Measurements from ENCODE around the gene ERVW-1. TPM values are rescaled to one million over a fixed set of nuclear protein-coding genes. Genes with fewer than 3 reads are reported as not detected.
"Not testable (repeated sequence)": the region's sequence is repeated elsewhere in the genome, so short reads cannot be mapped to it uniquely, and the experiment has no call there.

The ERVW-1 gene, protein sequence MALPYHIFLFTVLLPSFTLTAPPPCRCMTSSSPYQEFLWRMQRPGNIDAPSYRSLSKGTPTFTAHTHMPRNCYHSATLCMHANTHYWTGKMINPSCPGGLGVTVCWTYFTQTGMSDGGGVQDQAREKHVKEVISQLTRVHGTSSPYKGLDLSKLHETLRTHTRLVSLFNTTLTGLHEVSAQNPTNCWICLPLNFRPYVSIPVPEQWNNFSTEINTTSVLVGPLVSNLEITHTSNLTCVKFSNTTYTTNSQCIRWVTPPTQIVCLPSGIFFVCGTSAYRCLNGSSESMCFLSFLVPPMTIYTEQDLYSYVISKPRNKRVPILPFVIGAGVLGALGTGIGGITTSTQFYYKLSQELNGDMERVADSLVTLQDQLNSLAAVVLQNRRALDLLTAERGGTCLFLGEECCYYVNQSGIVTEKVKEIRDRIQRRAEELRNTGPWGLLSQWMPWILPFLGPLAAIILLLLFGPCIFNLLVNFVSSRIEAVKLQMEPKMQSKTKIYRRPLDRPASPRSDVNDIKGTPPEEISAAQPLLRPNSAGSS
- total RNA-seq: under 1 TPM in 1 of 9 donors, not detected in 8; 0.06 TPM
- not detected for polyA plus RNA-seq
- long read RNA-seq, donor 1: 0 reads
- long read RNA-seq, donor 2: 0 reads
- long read RNA-seq, donor 3: 0 reads
- long read RNA-seq, donor 4: 0 reads
- long read RNA-seq, donor 5: 0 reads
- long read RNA-seq, donor 6: 0 reads
- long read RNA-seq, donor 7: 0 reads
- long read RNA-seq, donor 8: 0 reads
- long read RNA-seq, donor 9: 0 reads
- long read RNA-seq, donor 10: 0 reads

DNA sequence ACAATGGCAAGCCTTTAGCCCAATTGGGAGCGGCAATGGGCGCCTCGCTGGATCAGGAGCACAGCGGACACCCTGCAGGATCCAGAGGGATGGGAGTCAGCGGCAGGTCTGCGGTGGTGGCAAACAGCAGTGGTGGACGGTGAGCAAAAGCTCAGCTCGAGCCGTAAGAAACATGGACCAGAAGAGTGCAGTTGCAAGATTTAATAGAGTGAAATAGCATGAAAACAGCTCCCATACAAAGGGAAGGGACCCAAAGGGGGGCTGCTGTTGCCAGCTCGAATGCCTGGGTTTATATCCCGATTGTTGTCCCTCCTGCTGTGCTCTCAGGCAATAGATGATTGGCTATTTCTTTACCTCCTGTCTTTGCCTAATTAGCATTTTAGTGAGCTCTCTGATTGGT is at the start of gene ERVW-1:
ERVW-1 (minus strand) TSS at position 266 of the 400 bp plus-strand sequence. CDS start 7,565 bp downstream, outside the sequence.
- H3K36me3 ChIP-seq (replicated peaks in 1 of 2); DNase-seq; H3K27me3 ChIP-seq; intact Hi-C loops (cut with DNase I); H3K4me3 ChIP-seq; H3K27ac ChIP-seq; H3K9me3 ChIP-seq (replicated peaks in 1 of 3); H3K4me1 ChIP-seq (replicated peaks in 1 of 2): not testable (repeated sequence)
- WGBS, 4 donors: 94 to 98% (median 96%) methylated on average over 11 of the region's 11 CpGs

DNA sequence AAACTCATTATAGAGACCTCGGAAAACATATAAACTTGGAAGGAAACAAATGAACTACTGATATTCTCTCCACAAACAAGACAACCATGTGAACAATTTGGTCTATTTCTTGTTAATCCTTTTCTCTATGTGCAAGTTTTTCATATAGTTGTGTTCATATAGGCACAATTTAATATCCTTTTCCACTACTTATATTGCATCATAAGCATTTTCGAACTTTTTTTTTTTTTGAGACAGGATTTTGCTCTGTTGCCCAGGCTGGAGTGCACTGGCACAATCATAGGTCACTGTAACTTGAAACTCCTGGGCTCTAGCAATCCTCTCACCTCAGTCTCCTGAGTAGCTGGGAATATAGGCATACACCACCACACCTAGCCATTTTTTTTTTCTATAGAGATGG is 45.4 kb upstream of the ERVW-1 start:
- intact Hi-C loops (cut with DNase I): no loop called here
- no peak for TF ChIP-seq POLR2A (IDR thresholded peaks at IDR 0.05)
- TF ChIP-seq, protein P1, sequence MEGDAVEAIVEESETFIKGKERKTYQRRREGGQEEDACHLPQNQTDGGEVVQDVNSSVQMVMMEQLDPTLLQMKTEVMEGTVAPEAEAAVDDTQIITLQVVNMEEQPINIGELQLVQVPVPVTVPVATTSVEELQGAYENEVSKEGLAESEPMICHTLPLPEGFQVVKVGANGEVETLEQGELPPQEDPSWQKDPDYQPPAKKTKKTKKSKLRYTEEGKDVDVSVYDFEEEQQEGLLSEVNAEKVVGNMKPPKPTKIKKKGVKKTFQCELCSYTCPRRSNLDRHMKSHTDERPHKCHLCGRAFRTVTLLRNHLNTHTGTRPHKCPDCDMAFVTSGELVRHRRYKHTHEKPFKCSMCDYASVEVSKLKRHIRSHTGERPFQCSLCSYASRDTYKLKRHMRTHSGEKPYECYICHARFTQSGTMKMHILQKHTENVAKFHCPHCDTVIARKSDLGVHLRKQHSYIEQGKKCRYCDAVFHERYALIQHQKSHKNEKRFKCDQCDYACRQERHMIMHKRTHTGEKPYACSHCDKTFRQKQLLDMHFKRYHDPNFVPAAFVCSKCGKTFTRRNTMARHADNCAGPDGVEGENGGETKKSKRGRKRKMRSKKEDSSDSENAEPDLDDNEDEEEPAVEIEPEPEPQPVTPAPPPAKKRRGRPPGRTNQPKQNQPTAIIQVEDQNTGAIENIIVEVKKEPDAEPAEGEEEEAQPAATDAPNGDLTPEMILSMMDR (IDR thresholded peaks at IDR 0.05): no peak
- Histone ChIP-seq H3K27me3 (no peaks in the 10 kb centered on the region), H3K9me3 (replicated peaks in 1 of 3) (no peaks in the 10 kb centered on the region), H3K36me3 (replicated peaks in 1 of 2) (peaks cover 0 to 7% of the 10 kb centered on the region in 2 donors), H3K4me1 (replicated peaks in 1 of 2) (peaks cover 12 to 14% of the 10 kb centered on the region in 2 donors), H3K4me3 (no peak overlapping the region), H3K27ac (no peak overlapping the region)
- WGBS, 4 donors: 89 to 94% (median 92%) methylated on average over 2 of the region's 2 CpGs
- DNase-seq: no peak

DNA sequence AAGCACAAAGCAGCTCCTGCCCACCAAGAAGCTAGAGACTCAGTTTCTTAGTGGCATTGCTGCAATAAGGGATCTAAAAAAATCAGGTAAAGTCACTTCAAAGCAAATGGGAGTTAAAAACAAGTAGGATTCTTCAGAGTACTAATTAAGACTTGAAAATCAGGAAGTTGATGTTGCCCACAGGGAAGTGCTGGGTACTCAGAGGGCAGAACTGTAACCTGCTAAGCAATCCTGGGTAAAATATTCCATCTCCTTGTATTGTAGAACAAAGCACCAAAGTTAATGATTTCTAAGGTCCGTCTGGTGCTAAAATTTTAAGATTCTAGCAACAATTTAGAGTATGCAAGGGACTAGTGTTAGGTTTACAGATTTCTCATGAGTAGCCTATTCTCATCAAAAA is 42.3 kb upstream of the ERVW-1 start:
- 90 to 100% (median 95%) methylated on average over 1 of the region's 1 CpG for WGBS, 4 donors
- H3K27me3 ChIP-seq: no peaks in the 10 kb centered on the region
- TF ChIP-seq POLR2A (IDR thresholded peaks at IDR 0.05): no peak
- TF ChIP-seq, protein P1 (IDR thresholded peaks at IDR 0.05): no peak
- no peak overlapping the region for H3K4me3 ChIP-seq
- H3K4me1 ChIP-seq (replicated peaks in 1 of 2): no peaks in the 10 kb centered on the region
- no peaks in the 10 kb centered on the region for H3K9me3 ChIP-seq (replicated peaks in 1 of 3)
- no peak for DNase-seq
- no peak overlapping the region for H3K27ac ChIP-seq
- intact Hi-C loops (cut with DNase I): no loop called here
- H3K36me3 ChIP-seq (replicated peaks in 1 of 2): peaks cover 0 to 12% of the 10 kb centered on the region in 2 donors

DNA sequence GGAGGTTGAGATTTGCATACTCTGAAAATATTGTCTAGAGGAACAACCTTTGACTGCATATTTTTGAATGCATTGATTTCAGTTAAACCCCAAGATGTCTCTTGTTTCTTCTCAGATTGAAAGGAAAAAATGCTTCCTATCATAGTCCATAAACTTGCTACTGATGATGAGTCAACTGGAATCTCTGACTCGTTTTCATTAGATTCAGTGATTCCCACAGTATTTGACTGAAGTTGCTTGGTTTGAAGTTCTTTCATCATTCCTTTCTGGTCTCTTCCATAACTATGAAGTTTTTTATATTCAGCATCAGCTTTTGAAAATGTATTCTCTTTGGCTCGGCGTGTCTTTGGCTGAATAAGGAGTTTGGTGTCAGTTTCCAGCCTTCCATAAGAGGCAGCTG is 39.9 kb upstream of the ERVW-1 start:
- no peak overlapping the region for H3K27ac ChIP-seq
- H3K4me1 ChIP-seq (replicated peaks in 1 of 2): no peaks in the 10 kb centered on the region
- DNase-seq: no peak
- H3K27me3 ChIP-seq: no peaks in the 10 kb centered on the region
- peaks cover 0 to 12% of the 10 kb centered on the region in 2 donors for H3K36me3 ChIP-seq (replicated peaks in 1 of 2)
- no peaks in the 10 kb centered on the region for H3K9me3 ChIP-seq (replicated peaks in 1 of 3)
- no peak overlapping the region for H3K4me3 ChIP-seq
- WGBS, 4 donors: 83 to 86% (median 85%) methylated on average over 3 of the region's 3 CpGs
- intact Hi-C loops (cut with DNase I): no loop called here
- TF ChIP-seq, protein P1 (IDR thresholded peaks at IDR 0.05): no peak
- no peak for TF ChIP-seq POLR2A (IDR thresholded peaks at IDR 0.05)
